Thoracic aorta (tissue), 2 donors: ENCODE data around the gene PSMC5. TPM values are rescaled to one million over a fixed set of nuclear protein-coding genes. Genes with fewer than 3 reads are reported as not detected.

ENCODE experiments used
- ATAC-seq: fragments of 150-250 bp; one replicate; pipeline ENCODE4 v1.8.0; 2017; ENCODE audit warnings: low read depth; ENCODE audit not compliant: insufficient number of reproducible peaks, low FRiP score
- DNase-seq: peaks from one replicate; pipeline ENCODE4 v3.0.0-alpha.2; 2020; ENCODE audit warnings: low spot score
- H3K27ac ChIP-seq, 2 donors: fragments of 200-600 bp; sonication (generic); 1 replicate in 1 of 2; 2 replicates in 1 of 2; pipeline ENCODE4 v1.5.1; 2016; ENCODE audit warnings: mild to moderate bottlenecking in 2 of 2, moderate library complexity in 2 of 2
- H3K27me3 ChIP-seq: fragments of 200-600 bp; sonication (generic); replicated peaks from 2 replicates; pipeline ENCODE4 v1.6.0; 2016; ENCODE audit warnings: mild to moderate bottlenecking; ENCODE audit not compliant: insufficient read depth
- H3K36me3 ChIP-seq: fragments of 200-600 bp; sonication (generic); one replicate; pipeline ENCODE4 v1.5.1; 2016
- H3K4me1 ChIP-seq, 2 donors: fragments of 200-600 bp; sonication (generic); 1 replicate in 1 of 2; 2 replicates in 1 of 2; pipeline versions ENCODE4 v1.5.1 to v1.6.0; 2016; ENCODE audit warnings: low read depth in 2 of 2, mild to moderate bottlenecking in 1 of 2; ENCODE audit not compliant: control insufficient read depth in 1 of 2
- H3K4me3 ChIP-seq: fragments of 200-600 bp; sonication (generic); 2 replicates; pipeline ENCODE4 v1.5.1; 2016; ENCODE audit warnings: mild to moderate bottlenecking
- H3K9me3 ChIP-seq: fragments of 200-600 bp; sonication (generic); 2 replicates; pipeline ENCODE4 v1.5.1; 2016
- total RNA-seq, 2 donors: library from RNA; depleted of rRNA; stranded (reverse); fragments of >200 nt; gene quantifications; one replicate each; pipeline versions ENCODE4 v1.1.0 to v1.2.3, GENCODE V29; 2016
- TF ChIP-seq, protein P1 (sequence below): fragments of 200-600 bp; sonication (generic); IDR thresholded peaks from one replicate; pipeline ENCODE4 v1.5.1; 2019; ENCODE audit warnings: antibody characterized with exemption

Gene PSMC5
- total RNA-seq, 2 donors from 2014 or later = 58.5 to 76.1 TPM

DNA sequence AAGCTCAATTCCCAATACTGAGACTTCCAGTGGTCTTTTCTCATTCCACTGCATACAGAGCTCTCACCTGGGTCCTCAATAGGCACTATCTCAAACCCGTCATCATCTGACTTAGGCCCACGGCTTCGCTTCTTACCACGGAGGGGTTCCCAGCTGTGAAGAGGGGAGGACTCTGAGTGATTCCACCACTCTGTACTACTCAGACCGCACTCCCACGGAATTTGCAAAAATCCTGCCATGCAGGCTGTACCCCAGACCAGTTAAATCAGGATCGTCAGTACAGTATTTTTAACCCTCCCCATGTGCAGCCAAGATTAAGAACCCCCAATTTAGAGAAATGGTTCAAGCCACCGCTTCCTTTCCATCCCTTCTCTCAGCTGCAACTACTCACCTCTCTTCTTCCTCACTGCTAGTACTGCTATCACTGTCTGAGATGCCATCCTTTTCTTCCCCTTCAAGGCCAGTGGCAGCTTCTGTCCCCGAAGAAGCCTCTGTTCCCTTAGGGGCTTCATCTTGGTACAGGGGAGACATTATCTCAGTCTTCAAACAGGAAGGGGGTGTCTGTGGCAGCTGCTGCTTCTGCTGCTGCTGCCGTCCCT is 6.2 kb upstream of the PSMC5 start:
- H3K4me1 ChIP-seq = peaks cover 4 to 6% of the 10 kb centered on the region in 2 donors
- no peaks in the 10 kb centered on the region for H3K9me3 ChIP-seq
- H3K27ac ChIP-seq = no peak overlapping the region
- ATAC-seq (no peak), DNase-seq (no peak)
- peaks cover 91% of the 10 kb centered on the region for H3K36me3 ChIP-seq
- H3K4me3 ChIP-seq = no peak overlapping the region
- no peaks in the 10 kb centered on the region for H3K27me3 ChIP-seq
- TF ChIP-seq, protein P1, sequence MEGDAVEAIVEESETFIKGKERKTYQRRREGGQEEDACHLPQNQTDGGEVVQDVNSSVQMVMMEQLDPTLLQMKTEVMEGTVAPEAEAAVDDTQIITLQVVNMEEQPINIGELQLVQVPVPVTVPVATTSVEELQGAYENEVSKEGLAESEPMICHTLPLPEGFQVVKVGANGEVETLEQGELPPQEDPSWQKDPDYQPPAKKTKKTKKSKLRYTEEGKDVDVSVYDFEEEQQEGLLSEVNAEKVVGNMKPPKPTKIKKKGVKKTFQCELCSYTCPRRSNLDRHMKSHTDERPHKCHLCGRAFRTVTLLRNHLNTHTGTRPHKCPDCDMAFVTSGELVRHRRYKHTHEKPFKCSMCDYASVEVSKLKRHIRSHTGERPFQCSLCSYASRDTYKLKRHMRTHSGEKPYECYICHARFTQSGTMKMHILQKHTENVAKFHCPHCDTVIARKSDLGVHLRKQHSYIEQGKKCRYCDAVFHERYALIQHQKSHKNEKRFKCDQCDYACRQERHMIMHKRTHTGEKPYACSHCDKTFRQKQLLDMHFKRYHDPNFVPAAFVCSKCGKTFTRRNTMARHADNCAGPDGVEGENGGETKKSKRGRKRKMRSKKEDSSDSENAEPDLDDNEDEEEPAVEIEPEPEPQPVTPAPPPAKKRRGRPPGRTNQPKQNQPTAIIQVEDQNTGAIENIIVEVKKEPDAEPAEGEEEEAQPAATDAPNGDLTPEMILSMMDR = no peak

- no peak for DNase-seq
- Histone ChIP-seq H3K27me3 (no peaks in the 10 kb centered on the region), H3K27ac (no peak overlapping the region), H3K4me1 (peaks cover 8 to 10% of the 10 kb centered on the region in 2 donors), H3K36me3 (peaks cover 83% of the 10 kb centered on the region), H3K4me3 (no peak overlapping the region), H3K9me3 (no peaks in the 10 kb centered on the region)
- ATAC-seq = no peak
- TF ChIP-seq, protein P1 = no peak
Measured at GRCh38 chr17:63821804-63822203, 5.4 kb upstream of the PSMC5 start.

DNA sequence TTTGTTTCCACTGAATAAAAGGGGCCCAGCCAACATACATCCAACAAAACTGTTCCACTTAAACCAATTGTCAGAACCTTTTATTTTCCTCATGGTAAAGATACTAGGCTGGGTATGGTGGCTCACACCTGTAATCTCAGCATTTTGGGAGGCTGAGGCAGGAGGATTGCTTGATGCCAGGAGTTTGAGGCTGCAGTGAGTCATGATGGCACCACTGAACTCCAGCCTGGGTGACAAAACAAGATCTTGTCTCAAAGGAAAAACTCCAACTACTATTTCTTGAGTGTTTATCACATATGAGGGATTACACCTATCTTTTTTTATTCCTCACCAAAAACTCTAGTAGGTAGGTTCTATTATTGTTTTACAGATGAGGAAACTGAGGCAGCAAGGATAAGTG is 4.7 kb upstream of the PSMC5 start:
- no peaks in the 10 kb centered on the region for H3K9me3 ChIP-seq
- ATAC-seq (no peak), DNase-seq (no peak)
- H3K4me3 ChIP-seq = no peak overlapping the region
- peaks cover 8 to 10% of the 10 kb centered on the region in 2 donors for H3K4me1 ChIP-seq
- TF ChIP-seq, protein P1 = no peak
- no peak overlapping the region for H3K27ac ChIP-seq
- peaks cover 76% of the 10 kb centered on the region for H3K36me3 ChIP-seq
- H3K27me3 ChIP-seq = no peaks in the 10 kb centered on the region

DNA sequence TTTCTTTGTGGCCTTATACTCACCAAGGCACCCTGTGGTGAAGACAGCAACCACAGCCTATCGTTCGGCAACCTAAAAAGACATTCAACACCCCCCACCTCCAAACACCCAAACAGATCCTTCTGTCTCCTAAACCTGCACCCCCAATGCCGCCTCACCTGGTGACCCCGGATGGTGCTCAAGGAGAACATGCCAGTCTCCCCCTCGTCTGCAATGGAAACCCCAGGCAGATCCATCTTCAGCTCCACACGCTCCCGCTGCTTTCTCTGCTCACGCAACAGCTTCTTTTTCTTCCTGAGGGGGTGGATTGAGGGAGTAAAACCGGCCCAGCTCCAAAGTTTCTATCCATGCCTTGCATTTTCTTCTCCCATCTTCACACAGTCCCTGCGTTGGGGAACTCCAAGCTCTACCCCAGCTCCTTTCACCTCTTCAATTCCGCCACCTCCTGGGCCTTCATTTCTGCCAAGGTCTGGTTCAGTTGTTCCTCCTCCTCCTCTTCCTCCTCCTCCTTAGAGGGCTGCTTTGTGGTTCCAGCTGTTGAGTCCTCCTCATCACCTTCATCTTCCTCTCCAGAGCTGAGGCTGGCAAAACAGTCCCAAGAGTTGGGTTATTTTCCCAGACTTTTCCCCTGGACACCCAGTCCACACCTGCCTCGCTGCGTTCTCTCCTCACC is 3.4 kb upstream of the PSMC5 start:
- no peak overlapping the region for H3K4me3 ChIP-seq
- TF ChIP-seq, protein P1 = no peak
- H3K9me3 ChIP-seq = no peaks in the 10 kb centered on the region
- H3K36me3 ChIP-seq = peaks cover 65% of the 10 kb centered on the region
- H3K27ac ChIP-seq = no peak overlapping the region
- H3K4me1 ChIP-seq = peaks cover 12 to 19% of the 10 kb centered on the region in 2 donors
- no peaks in the 10 kb centered on the region for H3K27me3 ChIP-seq
- ATAC-seq (no peak), DNase-seq (no peak)

- Histone ChIP-seq H3K27me3 (no peaks in the 10 kb centered on the region), H3K36me3 (peaks cover 63% of the 10 kb centered on the region), H3K27ac (no peak overlapping the region), H3K9me3 (no peaks in the 10 kb centered on the region), H3K4me3 (no peak overlapping the region), H3K4me1 (peaks cover 12 to 25% of the 10 kb centered on the region in 2 donors)
- no peak for ATAC-seq
- TF ChIP-seq, protein P1 = no peak
- DNase-seq = no peak
Measured at GRCh38 chr17:63824362-63824761, 2.9 kb upstream of the PSMC5 start.
